HepG2 (cell line): ENCODE results near the gene PDCD1LG2. TPM values are rescaled to one million over a fixed set of nuclear protein-coding genes. Genes with fewer than 3 reads are reported as not detected.

Experiments
- ATAC-seq: fragments of 200-7000 bp; cut with Tn5 transposase; 3 replicates; pipeline ENCODE4 v1.9.1; 2020; ENCODE audit warnings: mild to moderate bottlenecking, moderate library complexity
- BruUV-seq: library from RNA; stranded (reverse); fragments of 400-500 nt; replicated peaks from 2 replicates; lab custom pipeline; 2021; lab: Mats Ljungman, UMichigan
- CTCF ChIA-PET: fragments of 300-600 bp; formaldehyde crosslinking; extraction: SDS; loops from one replicate; lab custom pipeline; 2021; ENCODE audit warnings: low total read pairs, inconsistent platforms, low intra/inter-chr PET ratio; lab: Yijun Ruan, JAX
- POLR2A ChIA-PET: fragments of 350-600 bp; sonication (Branson Sonifier 250); formaldehyde crosslinking; loops from one replicate; lab custom pipeline; 2020; ENCODE audit warnings: antibody characterized with exemption, inconsistent platforms; lab: Yijun Ruan, JAX
- DNase-seq: peaks from one replicate; pipeline ENCODE4 v3.0.0-alpha.2; 2015; ENCODE audit warnings: low spot score
- FAIRE-seq: peaks from 3 replicates; lab custom pipeline; 2011; peaks lifted over from hg19 to GRCh38; lab: Jason Lieb, UNC
- H2AFZ ChIP-seq: one replicate; pipeline ENCODE4 v1.6.1; 2011; ENCODE audit warnings: low read length, inconsistent platforms
- H3K27ac ChIP-seq: fragments of 300-600 bp; 3 replicates; pipeline ENCODE4 v1.8.0; 2011; ENCODE audit warnings: mixed run types, mild to moderate bottlenecking, mixed read lengths, low read length, inconsistent platforms; ENCODE audit not compliant: insufficient read depth; ENCODE audit errors: extremely low read length
- H3K27me3 ChIP-seq, 2 experiments: fragments of 200-600 bp in 1 of 2; 2 replicates in 1 of 2; 3 replicates in 1 of 2; pipeline versions ENCODE4 v1.6.0 to v1.8.0; 2011; ENCODE audit warnings: low read length in 2 of 2, mild to moderate bottlenecking in 2 of 2, moderate library complexity in 2 of 2, inconsistent platforms in 1 of 2; ENCODE audit not compliant: insufficient read depth in 2 of 2, control insufficient read depth in 1 of 2
- H3K36me3 ChIP-seq, 2 experiments: fragments of 200-600 bp in 1 of 2; replicated peaks in 1 of 2; 2 replicates in 1 of 2; 3 replicates in 1 of 2; pipeline versions ENCODE4 v1.5.1 to v1.8.0; 2011; ENCODE audit warnings: low read length in 2 of 2, inconsistent platforms in 1 of 2; ENCODE audit not compliant: insufficient read depth in 2 of 2, control insufficient read depth in 1 of 2
- H3K4me1 ChIP-seq: 2 replicates; pipeline ENCODE4 v1.5.1; 2012; ENCODE audit warnings: low read length, inconsistent platforms; ENCODE audit not compliant: insufficient read depth
- H3K4me2 ChIP-seq: 2 replicates; pipeline ENCODE4 v1.6.0; 2011; ENCODE audit warnings: low read depth, low read length, inconsistent platforms
- H3K4me3 ChIP-seq, 3 experiments: fragments of 200-600 bp in 1 of 3; sonication (generic), shearing (Covaris generic) in 1 of 3; replicated peaks in 1 of 3; 2 replicates each; pipeline ENCODE4 v1.5.1; 2011 to 2016; ENCODE audit warnings: low read length in 3 of 3, inconsistent platforms in 2 of 3, low read depth in 2 of 3, mild to moderate bottlenecking in 2 of 3, control low read depth in 1 of 3, mixed read lengths in 1 of 3; ENCODE audit not compliant: insufficient read depth in 1 of 3
- H3K79me2 ChIP-seq: one replicate; pipeline ENCODE4 v1.6.1; 2011; ENCODE audit warnings: low read length, inconsistent platforms; ENCODE audit not compliant: insufficient read depth
- H3K9ac ChIP-seq: 2 replicates; pipeline ENCODE4 v1.6.0; 2011; ENCODE audit warnings: mild to moderate bottlenecking, low read depth, low read length, inconsistent platforms; ENCODE audit not compliant: insufficient read depth
- H3K9me3 ChIP-seq: 2 replicates; pipeline ENCODE4 v1.5.1; 2012; ENCODE audit warnings: mild to moderate bottlenecking, low read length
- H4K20me1 ChIP-seq: 2 replicates; pipeline ENCODE4 v1.6.0; 2011; ENCODE audit warnings: inconsistent platforms, mild to moderate bottlenecking, low read length, moderate library complexity; ENCODE audit not compliant: insufficient read depth
- AKNA ChIP-seq: sonication (generic); formaldehyde crosslinking; IDR thresholded peaks from 2 replicates; pipeline ENCODE4 v1.4.0; 2020; ENCODE audit warnings: missing genetic modification reagents, borderline replicate concordance
- BATF2 ChIP-seq: sonication (generic); formaldehyde crosslinking; IDR thresholded peaks from 2 replicates; pipeline ENCODE4 v1.8.0; 2022; ENCODE audit warnings: mild to moderate bottlenecking, missing genetic modification reagents, moderate library complexity
- ELF1 ChIP-seq: sonication (generic); formaldehyde crosslinking; IDR thresholded peaks from 2 replicates; pipeline ENCODE4 v1.4.0; 2020; ENCODE audit warnings: missing genetic modification reagents
- KLF11 ChIP-seq: IDR thresholded peaks from 2 replicates; pipeline ENCODE4 v1.6.1; 2016; ENCODE audit warnings: missing compliant biosample characterization
- MEF2D ChIP-seq: sonication (generic); formaldehyde crosslinking; IDR thresholded peaks from 2 replicates; pipeline ENCODE4 v1.5.1; 2020; ENCODE audit warnings: mild to moderate bottlenecking, missing genetic modification reagents
- MLLT10 ChIP-seq: sonication (generic); formaldehyde crosslinking; IDR thresholded peaks from 2 replicates; pipeline ENCODE4 v1.4.0; 2020; ENCODE audit warnings: missing genetic modification reagents
- MYPOP ChIP-seq: sonication (generic); formaldehyde crosslinking; IDR thresholded peaks from 2 replicates; pipeline ENCODE4 v1.8.1; 2023; ENCODE audit warnings: mild to moderate bottlenecking, moderate library complexity, missing genetic modification reagents
- NFE2L2 ChIP-seq: fragments of 150-350 bp; IDR thresholded peaks from 2 replicates; pipeline ENCODE4 v1.6.1; 2014; ENCODE audit warnings: low read length
- NR2F2 ChIP-seq: IDR thresholded peaks from 2 replicates; pipeline ENCODE4 v1.6.1; 2012; ENCODE audit warnings: low read depth, inconsistent platforms, borderline replicate concordance
- SMARCC2 ChIP-seq: fragments of 450-650 bp; IDR thresholded peaks from 2 replicates; pipeline ENCODE4 v1.6.1; 2017; ENCODE audit warnings: antibody characterized with exemption, mild to moderate bottlenecking
- SP140L ChIP-seq: sonication (generic); formaldehyde crosslinking; IDR thresholded peaks from 2 replicates; pipeline ENCODE4 v1.4.0; 2020; ENCODE audit warnings: missing genetic modification reagents, borderline replicate concordance
- ZFP62 ChIP-seq: sonication (generic); formaldehyde crosslinking; IDR thresholded peaks from 2 replicates; pipeline ENCODE4 v1.4.0; 2020; ENCODE audit warnings: missing genetic modification reagents
- ZNF367 ChIP-seq: sonication (generic); formaldehyde crosslinking; IDR thresholded peaks from 2 replicates; pipeline ENCODE4 v1.4.0; 2020; ENCODE audit warnings: missing genetic modification reagents, borderline replicate concordance
- ZNF746 ChIP-seq: sonication (generic); formaldehyde crosslinking; IDR thresholded peaks from 2 replicates; pipeline ENCODE4 v1.8.0; 2022; ENCODE audit warnings: mild to moderate bottlenecking, missing genetic modification reagents
- ZNF839 ChIP-seq: sonication (generic); formaldehyde crosslinking; IDR thresholded peaks from 2 replicates; pipeline ENCODE4 v1.4.0; 2020; ENCODE audit warnings: missing genetic modification reagents, mild to moderate bottlenecking, borderline replicate concordance
- ZXDC ChIP-seq: sonication (generic); formaldehyde crosslinking; IDR thresholded peaks from 2 replicates; pipeline ENCODE4 v1.5.0; 2020; ENCODE audit warnings: mild to moderate bottlenecking, missing genetic modification reagents
- in situ Hi-C: cut with HindIII; loops from 2 replicates; pipeline ENCODE4 v1.10.0; 2017; ENCODE audit warnings: low pct_unique_long_range_greater_than_20kb; ENCODE audit not compliant: extremely low pct_ligation_motif_present
- intact Hi-C: fragments of 100-400 bp; cut with micrococcal nuclease; formaldehyde crosslinking; loops from one replicate; pipeline ENCODE4 v1.10.0; 2022; ENCODE audit not compliant: unreplicated experiment
- polyA plus RNA-seq, 8 experiments: library from polyadenylated mRNA; depleted of rRNA in 3 of 8; stranded (reverse) in 7 of 8; unstranded in 1 of 8; fragments of >200 nt; fragmentation: Illumina TruSeq in 4 of 8; extraction: Trizol in 4 of 8; gene quantifications; 2 replicates each; pipeline versions ENCODE4 v1.2.1 to v1.2.3, GENCODE V29; 2011 to 2016; ENCODE audit warnings: low read depth in 4 of 8, missing spikeins in 1 of 8, mixed read lengths in 1 of 8; ENCODE audit not compliant: insufficient read depth in 1 of 8
- total RNA-seq, 5 experiments: library from RNA; depleted of rRNA; stranded (reverse); fragments of >200 nt; fragmentation: Illumina TruSeq; extraction: Trizol; gene quantifications; 2 replicates each; pipeline ENCODE4 v1.2.3, GENCODE V29; 2016; ENCODE audit warnings: low read depth in 1 of 5

Gene PDCD1LG2
- total and polyA plus RNA-seq, 2 of the 13 experiments (the other 11 are each of a cell fraction or from before 2014, with no cell fraction given) = not detected

- Histone ChIP-seq H3K79me2 (no peaks in the 10 kb centered on the region), H2AFZ (no peak overlapping the region), H3K9me3 (no peaks in the 10 kb centered on the region), H3K36me3 (no peaks in the 10 kb centered on the region), H3K27ac (no peak overlapping the region), H3K4me2 (no peak overlapping the region), H4K20me1 (no peaks in the 10 kb centered on the region), H3K27me3 (no peaks in the 10 kb centered on the region), H3K4me1 (no peaks in the 10 kb centered on the region), H3K9ac (no peak overlapping the region), H3K4me3 (no peak overlapping the region)
- CTCF ChIA-PET = no interaction called here
- intact Hi-C loops = no loop called here
- TF ChIP-seq MLLT10 (CRISPR knock-in tag) = no peak
- TF ChIP-seq SP140L (CRISPR knock-in tag) = no peak
- no peak for TF ChIP-seq ZXDC (CRISPR knock-in tag)
- TF ChIP-seq MEF2D (CRISPR knock-in tag) = no peak
- TF ChIP-seq SMARCC2 = no peak
- no peak for TF ChIP-seq NFE2L2
- no peak for TF ChIP-seq NR2F2
- no peak for TF ChIP-seq BATF2 (CRISPR knock-in tag)
- TF ChIP-seq KLF11 (CRISPR knock-in tag) = no peak
- TF ChIP-seq ZFP62 (CRISPR knock-in tag) = no peak
- no peak for TF ChIP-seq MYPOP (CRISPR knock-in tag)
- TF ChIP-seq ZNF839 (CRISPR knock-in tag) = no peak
- TF ChIP-seq ELF1 (CRISPR knock-in tag) = no peak
- TF ChIP-seq ZNF367 (CRISPR knock-in tag) = no peak
- no peak for TF ChIP-seq ZNF746
- TF ChIP-seq AKNA = no peak
- no peak for FAIRE-seq
- no TSS peak for BruUV-seq
- POLR2A ChIA-PET = no interaction called here
- in situ Hi-C loops = loop anchor here (25.0 kb wide), 1 partner anchor 816 kb away; no protein-coding TSS in a partner anchor
- no peak for ATAC-seq
- no peak for DNase-seq
Observed at GRCh38 chr9:5578018-5578697, 67.8 kb downstream of the PDCD1LG2 start.
